SKM-1 (cell line): ENCODE data around the gene CTNNAL1.
"Not testable (repeated sequence)": the region's sequence is repeated elsewhere in the genome, so short reads cannot be mapped to it uniquely, and the experiment has no call there.

Source experiments
- DNase-seq: peaks from one replicate; lab custom pipeline; 2025; ENCODE audit not compliant: unreplicated experiment; lab: John Stamatoyannopoulos, UW

Gene CTNNAL1

GRCh38 chr9:109012876-109013678 is at the start of gene CTNNAL1:
Gene CTNNAL1, minus strand, starts transcription at chr9:109013499. Its CDS starts 57 bp downstream, at chr9:109013442.
- DNase-seq: no peak

- no peak for DNase-seq
These were observed 49.2 kb upstream of the CTNNAL1 start for GRCh38 chr9:109062543-109062942.

- DNase-seq: no peak
These were observed 46.9 kb upstream of the CTNNAL1 start for GRCh38 chr9:109060191-109060590.

DNA sequence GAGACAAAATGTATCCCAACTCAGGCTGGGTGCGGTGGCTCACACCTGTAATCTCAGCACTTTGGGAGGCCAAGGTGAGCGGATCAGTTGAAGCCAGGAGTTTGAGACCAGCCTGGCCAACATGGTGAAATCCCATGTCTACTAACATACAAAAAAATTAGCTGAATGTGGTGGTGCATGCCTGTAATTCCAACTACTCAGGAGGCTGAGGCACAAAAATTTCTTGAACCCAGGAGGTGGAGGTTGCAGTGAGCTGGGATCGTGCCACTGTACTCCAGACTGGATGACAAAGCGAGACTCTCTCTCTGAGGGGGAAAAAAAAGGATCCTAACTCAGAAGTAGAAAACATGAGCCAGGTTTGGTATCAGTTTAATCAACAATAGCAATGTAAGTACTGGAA is 39.8 kb upstream of the CTNNAL1 start:
- not testable (repeated sequence) for DNase-seq

- no peak for DNase-seq
These were observed 39.1 kb upstream of the CTNNAL1 start for GRCh38 chr9:109052416-109052815.

DNA sequence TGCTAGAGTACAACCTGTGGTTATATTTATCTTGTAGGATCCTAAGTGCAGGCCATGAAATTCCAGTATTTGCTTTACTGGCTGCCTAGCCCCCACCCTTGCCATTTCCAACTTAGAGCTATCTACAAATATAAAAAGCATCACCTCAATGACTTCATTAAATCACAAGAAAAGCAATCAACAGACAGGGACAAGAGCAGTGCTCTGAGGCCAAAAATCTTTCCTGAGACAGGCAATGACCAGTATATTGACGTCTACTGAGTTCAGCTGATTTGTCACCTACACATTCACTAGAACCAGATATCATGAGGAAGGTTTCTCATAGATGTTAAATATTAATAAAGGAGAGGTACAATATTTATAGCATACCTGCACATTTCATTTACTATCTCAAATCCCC is 38.4 kb upstream of the CTNNAL1 start:
- no peak for DNase-seq

- DNase-seq: no peak
These were observed 37.1 kb upstream of the CTNNAL1 start for GRCh38 chr9:109050444-109050843.

DNA sequence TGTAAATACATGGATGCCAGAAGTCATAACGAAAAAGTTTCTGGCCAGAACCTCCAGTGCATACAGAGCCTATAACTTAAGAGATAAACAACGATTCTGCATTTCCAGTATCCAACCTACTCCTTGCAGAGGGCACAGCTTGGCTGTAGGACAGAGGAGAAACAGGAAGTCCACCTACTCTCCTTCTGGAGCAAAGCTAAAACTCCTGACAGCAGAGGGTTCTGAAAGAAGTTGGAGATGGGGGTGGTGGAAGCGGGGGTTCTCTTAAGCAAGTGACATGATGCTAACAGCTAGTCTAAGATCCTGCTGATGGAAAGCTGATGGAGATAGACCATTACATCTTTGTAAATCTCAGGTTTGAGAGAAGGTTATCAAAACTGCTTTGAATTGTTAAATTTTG is 35.5 kb upstream of the CTNNAL1 start:
- DNase-seq: no peak

GRCh38 chr9:109047259-109047658 is 34.0 kb upstream of the CTNNAL1 start:
- DNase-seq: no peak

GRCh38 chr9:109046346-109046745 is 33.0 kb upstream of the CTNNAL1 start:
- DNase-seq: no peak

GRCh38 chr9:109043578-109043977 is 30.3 kb upstream of the CTNNAL1 start:
- DNase-seq: no peak

DNA sequence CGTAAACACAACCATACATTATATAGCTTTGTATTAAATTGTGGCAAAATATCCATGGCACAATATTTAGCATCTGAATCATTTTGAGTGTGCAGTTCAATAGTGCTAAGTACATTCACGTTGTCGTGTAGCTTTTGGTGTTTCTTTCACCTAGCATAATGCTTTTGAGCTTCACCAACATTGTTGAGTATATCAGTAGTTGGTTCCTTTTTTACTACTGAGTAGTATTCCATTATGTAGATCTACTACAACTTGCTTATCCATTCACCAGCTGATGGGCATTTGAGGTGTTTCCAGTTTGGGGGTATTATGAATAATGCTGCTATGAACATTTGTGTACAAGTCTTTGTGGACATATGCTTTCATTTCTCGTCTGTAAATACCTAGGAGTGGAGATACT is 27.3 kb upstream of the CTNNAL1 start:
- no peak for DNase-seq

GRCh38 chr9:109039539-109039938 is 26.2 kb upstream of the CTNNAL1 start:
- no peak for DNase-seq

- no peak for DNase-seq
These were observed 24.8 kb upstream of the CTNNAL1 start for GRCh38 chr9:109037946-109038715.

DNA sequence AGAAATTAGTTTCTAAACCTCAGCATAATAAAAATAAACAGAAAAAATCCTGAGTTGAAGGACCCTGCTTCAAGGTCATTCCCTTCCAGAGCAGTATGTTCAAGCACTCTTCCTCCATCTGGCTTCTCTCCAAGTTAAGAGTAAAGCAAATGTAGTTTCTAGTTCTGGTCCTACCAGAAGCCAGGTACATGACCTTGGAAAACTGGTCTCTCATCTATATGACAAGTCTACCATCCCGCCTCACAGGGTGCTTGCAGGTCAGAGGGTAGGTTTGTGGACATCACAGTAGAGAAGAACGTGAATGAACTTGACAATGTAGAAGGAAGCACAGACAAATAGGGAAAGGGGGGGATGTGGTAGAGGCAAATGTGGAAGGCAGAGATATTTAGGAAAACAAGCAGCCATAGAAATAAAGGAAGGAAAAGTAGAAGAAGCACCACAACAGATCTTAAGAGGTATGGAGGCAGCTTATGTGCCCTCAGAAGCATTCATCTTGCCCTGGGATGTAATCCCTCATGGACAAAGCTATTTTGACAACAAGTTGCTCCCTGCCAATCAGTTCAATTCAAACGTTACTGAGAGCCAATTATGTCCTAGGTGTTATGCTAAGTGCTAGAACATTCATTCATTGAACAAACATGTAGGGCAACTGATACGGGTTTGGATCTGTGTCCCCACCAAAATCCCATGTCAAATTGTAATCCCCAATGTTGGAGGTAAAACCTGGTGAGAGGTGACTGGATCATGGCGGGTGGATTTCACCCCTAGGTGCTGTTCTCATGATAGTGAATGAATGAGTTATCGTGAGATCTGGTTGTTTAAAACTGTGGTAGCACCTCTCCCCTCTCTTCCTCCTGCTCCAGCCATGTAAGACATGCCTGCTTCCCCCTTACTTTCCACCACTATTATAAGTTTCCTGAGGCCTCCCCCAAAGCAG is 23.7 kb upstream of the CTNNAL1 start:
- DNase-seq: no peak

DNA sequence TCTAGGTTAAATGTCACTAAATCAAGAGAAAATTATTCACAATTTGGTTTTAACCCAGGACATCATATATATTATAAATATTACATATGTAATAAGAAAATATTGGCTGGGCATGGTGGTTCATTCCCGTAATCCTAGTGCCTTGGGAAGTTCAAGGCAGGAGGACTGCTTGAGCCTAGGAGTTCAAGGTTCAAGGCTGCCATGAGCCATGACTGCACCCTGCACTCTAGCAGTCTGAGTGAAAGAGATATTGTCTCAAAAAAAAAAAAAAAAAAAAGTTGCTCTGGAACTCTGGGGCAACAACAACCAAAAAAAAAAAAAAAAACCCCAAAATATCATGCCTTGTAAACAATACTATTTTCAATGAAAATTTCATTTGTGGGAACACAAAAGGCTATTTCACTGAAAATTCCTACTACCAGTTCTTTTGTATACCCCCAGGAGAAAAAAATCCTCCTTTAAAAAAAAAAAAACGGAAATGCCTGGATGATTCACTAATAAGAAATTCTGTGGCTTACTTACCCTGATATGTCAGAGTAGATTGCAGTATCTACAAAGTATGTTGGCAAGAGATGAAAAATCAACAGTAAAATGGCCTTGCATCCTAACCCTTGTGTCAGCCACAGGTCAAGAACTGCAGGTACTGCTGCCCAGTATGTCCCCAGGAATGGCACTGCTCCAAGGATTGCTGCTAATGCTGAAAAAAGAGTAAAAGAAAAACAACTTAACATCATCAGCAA is 22.6 kb upstream of the CTNNAL1 start:
- DNase-seq: no peak

GRCh38 chr9:109033941-109034700 is 20.8 kb upstream of the CTNNAL1 start:
- no peak for DNase-seq

- no peak for DNase-seq
These were observed 17.9 kb upstream of the CTNNAL1 start for GRCh38 chr9:109031241-109031640.

- no peak for DNase-seq
These were observed 17.1 kb upstream of the CTNNAL1 start for GRCh38 chr9:109030426-109030825.

- no peak for DNase-seq
These were observed 15.2 kb upstream of the CTNNAL1 start for GRCh38 chr9:109028457-109028856.
